Measurements from ENCODE around the gene GOLT1B. TPM values are rescaled to one million over a fixed set of nuclear protein-coding genes. Genes with fewer than 3 reads are reported as not detected.

GOLT1B gene
- total and polyA plus RNA-seq, 2 of the 8 experiments (the other 6 are each of a cell fraction or from before 2014, with no cell fraction given): 18.3 to 38.3 TPM

- H3K4me3 ChIP-seq (ENCODE audit: extremely low read depth in 1 of 4, insufficient read depth in 2 of 4, low read depth in 3 of 4, low read length in 4 of 4): no peak overlapping the region
- WGBS, 2 experiments (ENCODE audit: extremely low coverage in 1 of 2, insufficient coverage in 1 of 2, insufficient read length in 1 of 2, insufficient replicate concordance in 2 of 2, low coverage in 1 of 2, low lambda C conversion rate in 2 of 2, missing lambda C conversion rate in 1 of 2): 94% methylated on average over 5 of the region's 5 CpGs; no CpG with 5 or more reads in 1 of the 2 experiments
- no peak overlapping the region for H2BK120ac ChIP-seq (replicated peaks; ENCODE audit: low read depth, low read length)
- H3K79me1 ChIP-seq (ENCODE audit: low read depth, low read length): no peaks in the 10 kb centered on the region
- no peak overlapping the region for H3K14ac ChIP-seq (ENCODE audit: insufficient read length)
- POLR2A ChIA-PET (ENCODE audit: partially characterized antibody): no interaction called here
- no peaks in the 10 kb centered on the region for H3K36me3 ChIP-seq (ENCODE audit: control insufficient read depth in 2 of 4, insufficient read depth in 4 of 4, low read length in 3 of 4)
- H3K23me2 ChIP-seq (ENCODE audit: low read depth, low read length): no peaks in the 10 kb centered on the region
- no peak overlapping the region for H3K4me2 ChIP-seq (ENCODE audit: insufficient read depth in 1 of 2, low read depth in 2 of 2, low read length in 2 of 2)
- no peak overlapping the region for H4K91ac ChIP-seq (replicated peaks; ENCODE audit: insufficient read length, low read length)
- no peaks in the 10 kb centered on the region for H3K27me3 ChIP-seq (replicated peaks in 1 of 4; ENCODE audit: control insufficient read depth in 3 of 4, extremely low read depth in 1 of 4, insufficient read depth in 3 of 4, low read length in 3 of 4)
- no peak overlapping the region for H2BK20ac ChIP-seq (ENCODE audit: low read length)
- DNase-seq (ENCODE audit: low read depth in 1 of 2, low spot score in 2 of 2) (no peak), FAIRE-seq (no peak)
- H3K4ac ChIP-seq (replicated peaks; ENCODE audit: insufficient read length, low read depth, low read length): no peak overlapping the region
- H2BK12ac ChIP-seq (ENCODE audit: low read depth, low read length): no peak overlapping the region
- H4K5ac ChIP-seq (ENCODE audit: insufficient read length, low read depth, low read length): no peak overlapping the region
- no peak overlapping the region for H2BK5ac ChIP-seq (ENCODE audit: low read depth, low read length)
- no peaks in the 10 kb centered on the region for H3K9me3 ChIP-seq (ENCODE audit: insufficient read depth in 2 of 2, low read depth in 1 of 2, low read length in 1 of 2)
- no peak overlapping the region for H4K8ac ChIP-seq (ENCODE audit: extremely low read depth, insufficient read depth, low read length)
- no peak overlapping the region for H3K18ac ChIP-seq (ENCODE audit: extremely low read depth, low read length)
- H2AK5ac ChIP-seq (ENCODE audit: low read depth, low read length): no peak overlapping the region
- no peak overlapping the region for H3K56ac ChIP-seq (replicated peaks; ENCODE audit: insufficient read length, low read depth, low read length)
- H2BK15ac ChIP-seq (ENCODE audit: low read length): no peak overlapping the region
- no peak overlapping the region for H3K27ac ChIP-seq (ENCODE audit: low read depth, low read length)
- H3K79me2 ChIP-seq (ENCODE audit: control insufficient read depth in 1 of 2, insufficient read depth in 2 of 2, low read length in 2 of 2): no peaks in the 10 kb centered on the region
- no peak overlapping the region for H3K9ac ChIP-seq (replicated peaks in 1 of 4; ENCODE audit: extremely low read depth in 1 of 4, low read depth in 3 of 4, low read length in 3 of 4)
- no peak overlapping the region for H3K23ac ChIP-seq (ENCODE audit: insufficient read length)
- CTCF ChIA-PET (ENCODE audit: partially characterized antibody): interaction anchor here (1.0 kb wide), 1 partner anchor 9 kb away, joined by 3 read pairs; no protein-coding TSS in a partner anchor
- no peaks in the 10 kb centered on the region for H4K20me1 ChIP-seq (replicated peaks in 1 of 2; ENCODE audit: control insufficient read depth in 1 of 2, insufficient read depth in 2 of 2, low read length in 2 of 2)
- H2AFZ ChIP-seq (ENCODE audit: low read length): no peak overlapping the region
- no peaks in the 10 kb centered on the region for H3K4me1 ChIP-seq (replicated peaks in 1 of 4; ENCODE audit: control insufficient read depth in 3 of 4, insufficient read depth in 4 of 4, low read length in 3 of 4)
- no peak for TF ChIP-seq POU5F1 (IDR thresholded peaks at IDR 0.05; ENCODE audit: low read depth, low read length)
- TF ChIP-seq POLR2AphosphoS5 (IDR thresholded peaks at IDR 0.05; ENCODE audit: low read depth, low read length): no peak
- TF ChIP-seq SRF (IDR thresholded peaks at IDR 0.05; ENCODE audit: low read depth, low read length): no peak
- TF ChIP-seq E2F6 (IDR thresholded peaks at IDR 0.05): no peak
- no peak for TF ChIP-seq SIN3A (conservative IDR thresholded peaks at IDR 0.05 in 1 of 2, IDR thresholded peaks at IDR 0.05 in 1 of 2; ENCODE audit: low read depth in 1 of 2, low read length in 2 of 2)
- TF ChIP-seq KDM5A (IDR thresholded peaks at IDR 0.05; ENCODE audit: low read length): no peak
- no peak for TF ChIP-seq PHF8 (conservative IDR thresholded peaks at IDR 0.05; ENCODE audit: low read depth, low read length)
- TF ChIP-seq GTF2F1 (IDR thresholded peaks at IDR 0.05; ENCODE audit: borderline replicate concordance, low read depth, low read length): no peak
- TF ChIP-seq JUN (IDR thresholded peaks at IDR 0.05; ENCODE audit: low read depth, low read length): no peak
- TF ChIP-seq BACH1 (IDR thresholded peaks at IDR 0.05; ENCODE audit: low read length): no peak
- TF ChIP-seq RAD21 (IDR thresholded peaks at IDR 0.05 in 1 of 2, conservative IDR thresholded peaks at IDR 0.05 in 1 of 2; ENCODE audit: low read depth in 2 of 2, low read length in 2 of 2): no peak
- no peak for TF ChIP-seq RNF2 (IDR thresholded peaks at IDR 0.05; ENCODE audit: borderline replicate concordance, low read depth, low read length, missing control alignments, poor library complexity, severe bottlenecking)
Measured at GRCh38 chr12:21566223-21566906, 64.8 kb downstream of the GOLT1B start.

Measured in H1 (cell line).